ENCODE measurements around the gene ILDR1. TPM values are rescaled to one million over a fixed set of nuclear protein-coding genes. Genes with fewer than 3 reads are reported as not detected.
"Not testable (repeated sequence)": the region's sequence is repeated elsewhere in the genome, so short reads cannot be mapped to it uniquely, and the experiment has no call there.

The ILDR1 gene
- total RNA-seq: 0.34 and 0.76 TPM in 2 replicates

DNA sequence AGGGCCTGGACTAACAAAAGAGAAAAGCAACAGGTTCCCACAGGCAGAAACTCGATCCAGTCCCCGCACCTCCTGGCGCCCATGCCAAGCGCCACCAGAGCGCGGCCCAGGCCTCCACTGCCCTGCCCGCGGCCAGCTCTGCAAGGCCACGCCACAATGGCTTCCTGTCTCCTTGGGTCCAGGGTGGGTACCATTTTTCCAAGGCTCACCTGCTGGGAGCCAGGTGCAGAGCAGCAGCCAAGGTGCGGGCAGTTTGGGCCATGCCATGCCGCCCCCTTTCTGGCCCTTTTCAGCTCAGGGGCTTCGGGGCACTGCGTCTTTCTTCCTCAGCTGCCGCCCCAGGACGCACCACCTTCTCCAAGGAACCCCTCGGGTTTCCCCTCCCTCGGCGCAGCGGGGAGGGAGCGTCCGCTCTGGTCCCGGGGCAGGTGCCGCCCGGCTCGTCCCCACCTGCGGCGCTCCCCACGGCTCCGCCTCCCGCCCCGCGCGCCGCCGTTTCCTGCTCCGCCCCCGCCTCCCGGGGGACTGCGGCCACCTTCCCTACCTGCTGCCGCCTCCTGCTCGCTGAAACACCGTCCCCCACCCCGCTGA is at the start of gene ILDR1:
Gene ILDR1, minus strand, starts transcription at position 437 of the 591 bp plus-strand sequence. Its CDS starts 170 bp downstream, at position 267.
- intact Hi-C loops (cut with micrococcal nuclease): no loop called here
- Mint-ChIP-seq H3K27me3 (ENCODE audit: insufficient read depth) (peaks cover 18% of the 10 kb centered on the region), H3K36me3 (ENCODE audit: low read depth) (no peaks in the 10 kb centered on the region), H3K4me1 (ENCODE audit: low read depth) (peaks cover 16% of the 10 kb centered on the region), H3K4me3 (peak within 1 kb of the TSS; percentile 72), H3K27ac (no peak within 1 kb of the TSS), H3K9me3 (no peaks in the 10 kb centered on the region)
- no peak for DNase-seq (ENCODE audit: low spot score)

DNA sequence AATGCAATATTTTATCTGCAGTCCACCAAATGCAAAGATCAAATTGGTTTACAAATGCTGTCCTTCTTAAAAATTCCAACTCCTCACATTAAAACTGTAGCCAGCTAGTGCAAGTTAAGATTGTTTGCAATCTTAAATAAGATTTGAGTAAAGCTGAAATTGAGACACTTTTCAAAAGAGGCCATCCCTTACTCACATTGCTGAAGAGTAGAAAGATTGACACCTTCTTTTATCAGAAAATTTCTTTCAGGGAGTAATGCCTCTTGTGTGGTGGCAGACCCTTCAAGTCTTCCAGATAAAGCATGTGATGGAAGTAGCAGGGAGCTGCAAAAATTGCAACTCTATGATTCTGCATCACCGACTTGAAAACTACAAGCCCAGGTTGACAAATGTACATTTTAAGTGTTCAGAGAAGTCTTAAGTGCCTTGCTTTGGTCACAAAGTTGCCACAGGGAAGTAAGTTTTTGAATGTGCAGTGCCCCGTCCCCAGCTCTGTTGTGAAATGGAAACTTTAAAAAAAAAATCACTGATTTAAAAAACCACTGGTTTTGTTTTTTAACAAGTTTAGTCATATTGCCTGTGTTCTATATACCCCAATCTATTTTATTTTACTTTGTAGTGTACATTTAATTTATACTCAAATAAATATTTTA is 45.7 kb upstream of the ILDR1 start:
- peaks cover 13% of the 10 kb centered on the region for H3K4me1 Mint-ChIP-seq (ENCODE audit: low read depth)
- peak overlapping the region; percentile 18 for H3K27ac Mint-ChIP-seq
- no peaks in the 10 kb centered on the region for H3K9me3 Mint-ChIP-seq
- peak overlapping the region; percentile 1 for H3K4me3 Mint-ChIP-seq
- intact Hi-C loops (cut with micrococcal nuclease): loop anchor here (5.0 kb wide), 1 partner anchor 35 kb away; no protein-coding TSS in a partner anchor
- peaks cover 5% of the 10 kb centered on the region for H3K27me3 Mint-ChIP-seq (ENCODE audit: insufficient read depth)
- H3K36me3 Mint-ChIP-seq (ENCODE audit: low read depth): peaks cover 4% of the 10 kb centered on the region
- DNase-seq (ENCODE audit: low spot score): no peak

DNA sequence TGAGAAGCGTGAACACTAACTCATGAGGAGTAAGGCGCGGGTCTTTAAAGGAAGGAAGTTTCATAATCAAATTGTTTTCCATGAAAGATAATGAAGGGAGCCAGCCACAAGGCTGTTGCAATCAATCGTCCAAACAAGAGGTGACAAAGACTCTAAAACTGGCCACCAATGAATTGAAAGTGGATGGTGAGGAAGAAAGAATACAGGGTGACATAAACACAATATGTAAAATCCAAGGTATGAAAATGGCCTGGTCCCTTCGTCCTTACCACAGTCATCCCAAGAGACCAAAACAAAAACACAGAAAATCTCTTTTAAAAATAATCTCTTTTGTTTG is 45.1 kb upstream of the ILDR1 start:
- H3K27ac Mint-ChIP-seq: peak overlapping the region; percentile 53
- H3K36me3 Mint-ChIP-seq (ENCODE audit: low read depth): peaks cover 4% of the 10 kb centered on the region
- H3K4me3 Mint-ChIP-seq: peak overlapping the region; percentile 1
- peaks cover 5% of the 10 kb centered on the region for H3K27me3 Mint-ChIP-seq (ENCODE audit: insufficient read depth)
- no peaks in the 10 kb centered on the region for H3K9me3 Mint-ChIP-seq
- H3K4me1 Mint-ChIP-seq (ENCODE audit: low read depth): peaks cover 13% of the 10 kb centered on the region
- DNase-seq (ENCODE audit: low spot score): no peak
- intact Hi-C loops (cut with micrococcal nuclease): loop anchor here (5.0 kb wide), 1 partner anchor 35 kb away; no protein-coding TSS in a partner anchor

DNA sequence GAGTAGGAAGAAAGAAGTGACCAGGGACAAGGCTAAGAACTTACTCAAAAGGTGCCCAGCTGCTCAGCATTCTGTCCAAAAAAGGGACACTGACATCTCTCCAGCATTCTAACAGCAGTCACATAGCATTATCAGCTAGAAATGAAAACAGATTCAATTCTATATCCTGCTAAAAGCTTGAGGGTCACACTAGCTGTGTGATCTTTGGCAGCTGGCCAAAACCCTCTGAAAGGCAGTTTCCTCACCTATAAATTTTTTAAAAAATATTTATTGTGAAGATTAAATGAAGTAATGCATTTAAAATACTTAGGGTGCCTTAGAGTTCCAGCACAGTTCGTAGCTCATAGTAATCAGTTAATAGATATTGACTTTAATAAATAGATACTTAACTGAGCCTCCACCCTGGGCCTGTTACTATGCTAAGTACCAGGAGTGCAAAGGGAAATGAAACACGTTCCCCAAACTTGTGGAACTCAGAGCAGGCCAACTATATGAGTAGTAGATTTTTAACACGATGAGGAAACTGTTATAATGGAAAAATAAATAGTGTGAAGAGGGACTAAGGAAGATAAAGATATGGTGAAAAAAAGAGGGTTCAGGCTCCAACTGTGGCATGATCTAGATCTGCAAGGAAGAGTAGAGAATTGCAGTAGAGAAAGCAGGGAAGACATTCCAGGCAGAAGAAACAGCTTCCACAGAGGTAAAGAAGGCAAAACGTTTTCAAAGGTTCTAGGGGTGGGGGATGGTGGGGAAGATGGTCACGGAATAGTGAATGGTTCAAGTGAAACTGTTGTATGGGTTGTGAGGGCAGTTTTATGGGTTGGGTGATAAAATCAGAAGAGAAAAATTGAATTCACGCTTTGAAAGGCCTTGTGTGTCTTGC is 44.5 kb upstream of the ILDR1 start:
- DNase-seq (ENCODE audit: low spot score): no peak
- peak overlapping the region; percentile 53 for H3K27ac Mint-ChIP-seq
- H3K4me3 Mint-ChIP-seq: no peak overlapping the region
- peaks cover 4% of the 10 kb centered on the region for H3K36me3 Mint-ChIP-seq (ENCODE audit: low read depth)
- intact Hi-C loops (cut with micrococcal nuclease): loop anchor here (5.0 kb wide), 1 partner anchor 36 kb away; no protein-coding TSS in a partner anchor
- peaks cover 13% of the 10 kb centered on the region for H3K4me1 Mint-ChIP-seq (ENCODE audit: low read depth)
- peaks cover 5% of the 10 kb centered on the region for H3K27me3 Mint-ChIP-seq (ENCODE audit: insufficient read depth)
- H3K9me3 Mint-ChIP-seq: no peaks in the 10 kb centered on the region

DNA sequence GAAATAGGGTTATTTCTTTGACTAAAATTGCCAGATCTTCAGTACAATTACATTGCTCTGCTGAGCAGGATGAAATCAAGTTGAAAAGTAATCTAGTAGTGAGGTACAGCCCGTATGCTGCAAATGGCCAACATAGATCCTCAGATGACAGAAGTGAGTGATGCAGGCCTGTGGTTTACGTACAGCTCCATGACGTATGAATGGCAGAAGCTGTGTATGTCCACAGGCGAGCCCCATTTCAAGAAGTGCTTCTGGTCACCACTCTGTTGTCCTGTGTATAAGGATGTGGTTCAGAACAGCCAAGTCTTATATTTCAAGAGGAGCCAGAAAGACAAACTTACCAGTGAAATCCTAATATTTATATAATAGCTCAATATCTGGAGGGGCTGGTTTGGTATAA is 42.3 kb upstream of the ILDR1 start:
- intact Hi-C loops (cut with micrococcal nuclease): no loop called here
- Mint-ChIP-seq H3K4me1 (ENCODE audit: low read depth) (peaks cover 13% of the 10 kb centered on the region), H3K9me3 (no peaks in the 10 kb centered on the region), H3K36me3 (ENCODE audit: low read depth) (peaks cover 4% of the 10 kb centered on the region), H3K27me3 (ENCODE audit: insufficient read depth) (peaks cover 5% of the 10 kb centered on the region), H3K4me3 (no peak overlapping the region), H3K27ac (no peak overlapping the region)
- DNase-seq (ENCODE audit: low spot score): no peak

DNA sequence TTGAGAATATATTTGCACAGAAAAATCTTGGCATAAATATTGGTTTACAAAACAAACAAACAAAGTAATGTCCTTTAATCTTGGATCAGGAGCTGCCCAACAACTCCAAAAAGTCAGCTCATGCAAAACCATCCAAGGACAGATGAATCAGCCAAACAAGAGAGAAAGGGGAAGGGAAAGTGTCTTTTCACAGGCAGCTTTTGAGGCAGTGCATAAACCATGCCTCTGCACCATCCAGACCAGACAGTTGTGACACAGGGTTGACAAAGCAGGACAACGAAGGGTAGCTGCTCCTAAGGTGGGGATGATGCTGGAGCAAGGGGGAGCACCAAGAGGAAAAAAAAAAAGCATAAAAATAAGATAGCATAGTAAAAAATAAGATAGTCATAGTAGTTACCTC is 41.9 kb upstream of the ILDR1 start:
- intact Hi-C loops (cut with micrococcal nuclease): no loop called here
- H3K9me3 Mint-ChIP-seq: no peaks in the 10 kb centered on the region
- H3K27ac Mint-ChIP-seq: no peak overlapping the region

DNA sequence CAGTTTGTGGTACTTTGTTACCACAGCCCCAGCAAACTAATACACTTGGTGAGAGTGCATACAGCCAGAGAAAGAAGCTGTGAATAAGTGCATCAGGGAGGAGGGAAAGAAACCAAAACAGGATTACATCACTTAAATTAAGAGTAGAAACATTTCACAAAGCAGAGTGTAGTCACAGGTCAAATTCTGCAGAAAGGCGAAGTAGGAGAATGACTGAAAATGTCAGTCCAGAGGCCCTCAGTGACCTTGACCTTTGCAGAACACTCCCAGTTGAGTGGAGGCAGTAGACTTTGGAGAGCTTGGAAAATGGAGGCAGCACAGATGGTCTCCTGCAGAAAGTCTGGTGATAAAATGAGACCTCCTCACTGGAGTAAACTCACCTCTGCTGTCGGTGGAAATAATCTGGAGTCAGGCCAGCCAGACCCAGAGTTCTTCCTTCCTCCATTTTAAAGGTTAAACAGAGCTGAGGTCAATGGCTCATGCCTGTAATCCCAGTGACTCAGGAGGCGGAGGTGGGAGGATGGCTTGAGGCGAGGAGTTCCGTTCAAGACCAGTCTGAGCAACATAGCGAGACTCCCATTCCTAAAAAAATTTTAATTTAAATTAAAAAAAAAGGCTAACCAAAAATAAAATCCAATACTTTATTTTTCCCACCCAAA is 38.1 kb upstream of the ILDR1 start:
- no peak overlapping the region for H3K27ac Mint-ChIP-seq
- H3K4me3 Mint-ChIP-seq: no peak overlapping the region
- peaks cover 12% of the 10 kb centered on the region for H3K27me3 Mint-ChIP-seq (ENCODE audit: insufficient read depth)
- peaks cover 5% of the 10 kb centered on the region for H3K36me3 Mint-ChIP-seq (ENCODE audit: low read depth)
- no peak for DNase-seq (ENCODE audit: low spot score)
- H3K9me3 Mint-ChIP-seq: no peaks in the 10 kb centered on the region
- intact Hi-C loops (cut with micrococcal nuclease): no loop called here
- H3K4me1 Mint-ChIP-seq (ENCODE audit: low read depth): no peaks in the 10 kb centered on the region

More for the DNA sequence above, 41.9 kb upstream of the ILDR1 start:
- no peak overlapping the region for H3K4me3 Mint-ChIP-seq
- DNase-seq (ENCODE audit: low spot score): no peak
- peaks cover 13% of the 10 kb centered on the region for H3K4me1 Mint-ChIP-seq (ENCODE audit: low read depth)
- peaks cover 6% of the 10 kb centered on the region for H3K36me3 Mint-ChIP-seq (ENCODE audit: low read depth)
- peaks cover 5% of the 10 kb centered on the region for H3K27me3 Mint-ChIP-seq (ENCODE audit: insufficient read depth)

DNA sequence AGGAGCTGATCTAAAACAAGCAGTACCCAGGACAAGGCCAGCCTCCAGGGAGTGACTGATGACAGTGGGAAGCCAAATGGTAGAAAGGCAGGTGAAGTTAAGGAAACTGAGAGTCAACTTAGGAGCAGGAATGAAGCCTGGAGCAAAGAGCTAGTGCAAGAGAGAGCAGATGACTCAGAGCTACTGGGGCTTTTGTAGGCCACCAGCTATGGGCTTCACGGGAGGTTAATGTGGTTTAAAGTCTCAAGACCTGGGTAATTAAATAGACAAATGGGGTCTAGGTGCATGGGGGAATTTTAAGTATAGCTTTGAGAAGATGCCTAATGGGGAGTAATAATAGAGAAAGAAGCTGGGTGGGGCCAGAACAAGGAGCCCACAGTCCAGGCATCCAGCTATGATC is 36.2 kb upstream of the ILDR1 start:
- H3K36me3 Mint-ChIP-seq (ENCODE audit: low read depth): peaks cover 5% of the 10 kb centered on the region
- intact Hi-C loops (cut with micrococcal nuclease): no loop called here

DNA sequence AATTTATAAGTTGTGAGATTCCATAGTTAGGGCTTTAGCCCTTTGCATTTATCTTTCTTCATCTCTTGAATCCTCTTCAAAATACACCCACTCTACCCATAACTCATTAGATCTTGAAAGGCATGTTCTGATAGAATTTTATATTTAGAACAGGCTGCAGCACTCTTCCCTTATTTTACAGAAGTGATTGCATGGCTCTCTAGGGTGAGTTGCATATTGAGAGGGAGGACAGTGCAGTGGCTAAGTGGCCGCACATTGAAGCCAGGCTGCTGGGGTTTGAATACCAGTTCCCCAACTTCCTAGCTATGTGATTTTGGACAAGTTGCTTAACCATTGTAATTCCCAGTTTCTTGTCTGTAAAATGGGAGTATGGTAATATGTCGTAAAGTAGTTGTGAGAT is 35.6 kb upstream of the ILDR1 start:
- no peaks in the 10 kb centered on the region for H3K4me1 Mint-ChIP-seq (ENCODE audit: low read depth)
- H3K4me3 Mint-ChIP-seq: no peak overlapping the region
- DNase-seq (ENCODE audit: low spot score): no peak
- H3K27me3 Mint-ChIP-seq (ENCODE audit: insufficient read depth): peaks cover 11% of the 10 kb centered on the region
- no peaks in the 10 kb centered on the region for H3K9me3 Mint-ChIP-seq
- H3K27ac Mint-ChIP-seq: no peak overlapping the region
- H3K36me3 Mint-ChIP-seq (ENCODE audit: low read depth): peaks cover 5% of the 10 kb centered on the region
- intact Hi-C loops (cut with micrococcal nuclease): no loop called here

More for the DNA sequence above, 36.2 kb upstream of the ILDR1 start:
- Mint-ChIP-seq H3K9me3 (no peaks in the 10 kb centered on the region), H3K4me3 (no peak overlapping the region), H3K4me1 (ENCODE audit: low read depth) (no peaks in the 10 kb centered on the region), H3K27me3 (ENCODE audit: insufficient read depth) (peaks cover 11% of the 10 kb centered on the region), H3K27ac (no peak overlapping the region)
- no peak for DNase-seq (ENCODE audit: low spot score)

DNA sequence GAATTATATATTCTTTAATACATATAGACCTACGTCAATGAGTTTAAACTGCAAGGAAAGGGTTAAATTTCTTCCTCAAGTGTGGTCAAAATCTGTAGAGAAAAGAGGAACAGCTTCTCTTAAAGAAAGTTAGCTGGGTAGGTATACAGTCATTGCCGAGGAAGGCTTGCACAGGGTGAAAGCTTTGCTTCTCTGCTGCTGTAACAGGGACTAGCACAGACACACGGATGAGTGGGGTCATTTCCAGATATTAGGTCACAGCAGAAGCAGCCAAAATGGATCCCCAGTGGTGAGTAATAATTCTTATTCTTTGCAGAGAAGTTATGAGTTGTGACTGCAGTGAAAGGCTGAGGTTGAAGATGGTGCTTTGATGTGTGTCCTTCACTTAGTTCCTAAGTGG is 33.2 kb upstream of the ILDR1 start, which contains the start of gene CD86:
Gene CD86, plus strand, starts transcription at position 148 of the 400 bp plus-strand sequence. Its CDS starts 128 bp downstream, at position 276.
- Mint-ChIP-seq H3K4me1 (ENCODE audit: low read depth) (no peaks in the 10 kb centered on the region), H3K36me3 (ENCODE audit: low read depth) (peaks cover 5% of the 10 kb centered on the region), H3K9me3 (peaks cover 8% of the 10 kb centered on the region), H3K4me3 (no peak within 1 kb of the TSS), H3K27ac (no peak within 1 kb of the TSS), H3K27me3 (ENCODE audit: insufficient read depth) (peaks cover 13% of the 10 kb centered on the region)
- no peak for DNase-seq (ENCODE audit: low spot score)
- intact Hi-C loops (cut with micrococcal nuclease): no loop called here

DNA sequence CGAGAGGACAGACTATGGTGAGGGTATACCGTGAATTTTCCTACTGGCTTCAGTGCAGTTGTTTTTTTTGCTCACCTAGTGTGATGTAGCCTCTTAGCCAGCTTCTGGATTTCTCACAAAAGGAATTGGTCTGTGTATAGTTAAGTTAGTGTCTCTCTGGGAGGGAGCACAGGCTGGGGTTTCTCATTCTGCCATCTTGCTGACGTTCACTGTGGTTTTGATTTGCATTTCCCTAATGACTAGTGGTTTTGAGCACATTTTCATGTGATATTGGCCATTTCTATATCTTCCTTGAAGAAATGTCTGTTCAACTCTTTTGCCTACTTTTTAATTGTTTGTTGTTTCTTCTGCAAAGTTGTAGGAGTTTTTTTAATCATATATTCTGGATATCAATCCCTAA is 30.9 kb upstream of the ILDR1 start:
- no peaks in the 10 kb centered on the region for H3K4me1 Mint-ChIP-seq (ENCODE audit: low read depth)
- intact Hi-C loops (cut with micrococcal nuclease): no loop called here

DNA sequence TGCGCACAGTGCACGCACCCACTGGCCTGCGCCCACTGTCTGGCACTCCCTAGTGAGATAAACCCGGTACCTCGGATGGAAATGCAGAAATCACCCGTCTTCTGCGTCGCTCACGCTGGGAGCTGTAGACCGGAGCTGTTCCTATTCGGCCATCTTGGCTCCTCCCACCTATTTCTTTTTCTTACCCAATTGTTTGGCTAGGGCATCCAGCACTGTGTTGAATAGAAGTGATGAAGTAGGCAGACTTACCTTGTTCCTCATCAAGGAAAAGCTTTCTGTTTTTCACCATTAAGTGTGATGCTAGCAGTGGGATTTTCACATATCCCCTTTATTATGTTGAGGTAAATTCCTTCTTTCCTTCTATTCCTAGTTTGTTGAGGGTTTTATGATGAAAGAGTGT is 25.7 kb upstream of the ILDR1 start:
- H3K27me3 Mint-ChIP-seq (ENCODE audit: insufficient read depth); H3K4me1 Mint-ChIP-seq (ENCODE audit: low read depth); intact Hi-C loops (cut with micrococcal nuclease); H3K36me3 Mint-ChIP-seq (ENCODE audit: low read depth); DNase-seq (ENCODE audit: low spot score); H3K4me3 Mint-ChIP-seq; H3K27ac Mint-ChIP-seq: not testable (repeated sequence)
- peaks cover 14% of the 10 kb centered on the region for H3K9me3 Mint-ChIP-seq

More for the DNA sequence above, 30.9 kb upstream of the ILDR1 start:
- DNase-seq (ENCODE audit: low spot score): no peak
- Mint-ChIP-seq H3K4me3 (no peak overlapping the region), H3K27ac (no peak overlapping the region), H3K36me3 (ENCODE audit: low read depth) (no peaks in the 10 kb centered on the region), H3K27me3 (ENCODE audit: insufficient read depth) (peaks cover 12% of the 10 kb centered on the region), H3K9me3 (peaks cover 14% of the 10 kb centered on the region)
